DND-41 (cell line): ENCODE data around the gene DNAJB1.

ENCODE experiments used
- ATAC-seq: fragments of 200-7000 bp; cut with Tn5 transposase; 3 replicates; pipeline ENCODE4 v1.9.1; 2021; ENCODE audit warnings: low read depth; ENCODE audit not compliant: insufficient read depth
- DNase-seq: peaks from one replicate; pipeline ENCODE4 v3.0.0-alpha.2; 2020
- H2AFZ ChIP-seq: 2 replicates; pipeline ENCODE4 v1.6.0; 2012; ENCODE audit warnings: low read depth, low read length
- H3K27ac ChIP-seq: 2 replicates; pipeline ENCODE4 v1.5.1; 2012; ENCODE audit warnings: low read length, inconsistent platforms
- H3K27me3 ChIP-seq: fragments of 200-600 bp; sonication (generic); 2 replicates; pipeline ENCODE4 v1.6.0; 2012; ENCODE audit warnings: low read length, mild to moderate bottlenecking, inconsistent platforms; ENCODE audit not compliant: insufficient read depth, poor library complexity
- H3K36me3 ChIP-seq: 2 replicates; pipeline ENCODE4 v1.5.1; 2012; ENCODE audit warnings: low read length, inconsistent platforms; ENCODE audit not compliant: insufficient read depth
- H3K4me1 ChIP-seq: 2 replicates; pipeline ENCODE4 v1.5.1; 2012; ENCODE audit warnings: mild to moderate bottlenecking, low read length; ENCODE audit not compliant: insufficient read depth
- H3K4me2 ChIP-seq: 2 replicates; pipeline ENCODE4 v1.6.0; 2012; ENCODE audit warnings: mild to moderate bottlenecking, moderate library complexity, low read length, inconsistent platforms; ENCODE audit not compliant: insufficient read depth
- H3K4me3 ChIP-seq, 2 experiments: fragments of 200-600 bp in 1 of 2; shearing (Covaris generic) in 1 of 2; 2 replicates each; pipeline ENCODE4 v1.5.1; 2012 to 2016; ENCODE audit warnings: inconsistent platforms in 2 of 2, low read length in 2 of 2, mild to moderate bottlenecking in 2 of 2, low read depth in 1 of 2, moderate library complexity in 1 of 2
- H3K79me2 ChIP-seq: 2 replicates; pipeline ENCODE4 v1.6.0; 2012; ENCODE audit warnings: low read length, inconsistent platforms; ENCODE audit not compliant: insufficient read depth
- H3K9ac ChIP-seq: 2 replicates; pipeline ENCODE4 v1.6.0; 2012; ENCODE audit warnings: low read depth, mild to moderate bottlenecking, inconsistent platforms, low read length, moderate library complexity
- H3K9me3 ChIP-seq: 2 replicates; pipeline ENCODE4 v1.5.1; 2012; ENCODE audit warnings: low read length, moderate library complexity, mild to moderate bottlenecking, inconsistent platforms; ENCODE audit not compliant: insufficient read depth, severe bottlenecking
- H4K20me1 ChIP-seq: 2 replicates; pipeline ENCODE4 v1.6.0; 2012; ENCODE audit warnings: low read length; ENCODE audit not compliant: insufficient read depth
- CTCF ChIP-seq: IDR thresholded peaks from 2 replicates; pipeline ENCODE4 v1.5.1; 2012; ENCODE audit warnings: borderline replicate concordance, low read length, moderate library complexity, mild to moderate bottlenecking; ENCODE audit not compliant: poor library complexity, severe bottlenecking; ENCODE audit errors: extremely low read depth
- EZH2 ChIP-seq: IDR thresholded peaks from 3 replicates; pipeline ENCODE4 v1.6.1; 2012; ENCODE audit warnings: borderline replicate concordance, low read depth, mild to moderate bottlenecking, moderate library complexity, low read length, inconsistent platforms; ENCODE audit not compliant: severe bottlenecking

DNAJB1 gene

GRCh38 chr19:14512406-14512961 lies 5.7 kb downstream of the DNAJB1 start:
- DNase-seq: no peak
- H3K9ac ChIP-seq: no peak overlapping the region
- no peaks in the 10 kb centered on the region for H3K9me3 ChIP-seq
- no peak overlapping the region for H3K4me3 ChIP-seq
- TF ChIP-seq CTCF (no peak), EZH2 (no peak)
- H3K79me2 ChIP-seq: peaks cover 30% of the 10 kb centered on the region
- H4K20me1 ChIP-seq: peaks cover 35% of the 10 kb centered on the region
- H2AFZ ChIP-seq: no peak overlapping the region
- H3K27ac ChIP-seq: no peak overlapping the region
- no peak overlapping the region for H3K4me2 ChIP-seq
- H3K36me3 ChIP-seq: peaks cover 34% of the 10 kb centered on the region
- no peaks in the 10 kb centered on the region for H3K27me3 ChIP-seq
- H3K4me1 ChIP-seq: peaks cover 37% of the 10 kb centered on the region
- no peak for ATAC-seq

GRCh38 chr19:14511229-14511593 lies 7.0 kb downstream of the DNAJB1 start:
- Histone ChIP-seq H3K27ac (no peak overlapping the region), H3K4me2 (no peak overlapping the region), H3K9ac (no peak overlapping the region)

GRCh38 chr19:14510311-14511228 lies 7.6 kb downstream of the DNAJB1 start:
- H3K4me3 ChIP-seq: no peak overlapping the region
- peaks cover 16% of the 10 kb centered on the region for H4K20me1 ChIP-seq
- H3K27me3 ChIP-seq: no peaks in the 10 kb centered on the region
- TF ChIP-seq CTCF (no peak), EZH2 (no peak)
- peaks cover 37% of the 10 kb centered on the region for H3K4me1 ChIP-seq
- H3K36me3 ChIP-seq: peaks cover 15% of the 10 kb centered on the region
- H3K9ac ChIP-seq: no peak overlapping the region
- no peak for DNase-seq
- H3K9me3 ChIP-seq: no peaks in the 10 kb centered on the region
- peaks cover 11% of the 10 kb centered on the region for H3K79me2 ChIP-seq
- H2AFZ ChIP-seq: no peak overlapping the region
- H3K27ac ChIP-seq: no peak overlapping the region
- H3K4me2 ChIP-seq: no peak overlapping the region
- ATAC-seq: no peak

More at GRCh38 chr19:14511229-14511593, 7.0 kb downstream of the DNAJB1 start:
- Histone ChIP-seq H3K4me3 (no peak overlapping the region), H3K36me3 (peaks cover 21% of the 10 kb centered on the region), H3K79me2 (peaks cover 17% of the 10 kb centered on the region), H2AFZ (no peak overlapping the region), H3K27me3 (no peaks in the 10 kb centered on the region), H3K9me3 (no peaks in the 10 kb centered on the region), H4K20me1 (peaks cover 23% of the 10 kb centered on the region), H3K4me1 (peaks cover 37% of the 10 kb centered on the region)
- ATAC-seq (no peak), DNase-seq (no peak)
- TF ChIP-seq EZH2: no peak
- TF ChIP-seq CTCF: no peak
